Measurements from ENCODE around the gene LRRIQ4. TPM values are rescaled to one million over a fixed set of nuclear protein-coding genes. Genes with fewer than 3 reads are reported as not detected.
A peak's percentile ranks its signal among the peaks of the same experiment; 100 is the strongest.

LRRIQ4 gene
- total and polyA plus RNA-seq, 9 donors: 0.07 to 0.13 (median 0.12) TPM; not detected in 2

DNA sequence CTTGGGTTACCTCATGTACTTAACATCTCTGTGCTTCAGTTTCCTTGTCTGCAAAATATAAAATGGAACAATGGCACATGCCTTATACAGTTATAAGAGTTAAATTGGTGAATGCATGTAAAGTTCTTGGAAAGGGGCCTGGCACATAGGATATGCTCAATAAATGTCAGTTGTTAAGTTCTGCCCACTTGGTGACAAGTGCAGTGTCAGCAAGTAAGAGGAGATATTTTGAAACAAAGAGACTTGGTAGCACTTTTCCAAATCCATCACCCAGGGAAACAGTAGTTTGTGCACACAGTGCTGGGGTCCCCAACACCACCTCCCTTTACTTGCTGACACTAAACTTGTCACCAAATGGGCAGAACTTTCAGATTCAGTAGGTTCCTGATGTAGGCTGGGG is 37.9 kb downstream of the LRRIQ4 start:
- H3K27me3 ChIP-seq (ENCODE audit: control insufficient read depth, insufficient read depth, low read length): no peaks in the 10 kb centered on the region
- H3K27ac ChIP-seq (ENCODE audit: low read length): no peak overlapping the region
- no peak overlapping the region for H3K4me3 ChIP-seq (ENCODE audit: low read length)
- H3K4me1 ChIP-seq (ENCODE audit: control insufficient read depth, insufficient read depth, low read length): no peaks in the 10 kb centered on the region
- DNase-seq: no peak
- H3K36me3 ChIP-seq (ENCODE audit: control insufficient read depth, insufficient read depth, low read length): no peaks in the 10 kb centered on the region
- no peaks in the 10 kb centered on the region for H3K9me3 ChIP-seq (replicated peaks; ENCODE audit: control insufficient read depth, low read depth, low read length)

DNA sequence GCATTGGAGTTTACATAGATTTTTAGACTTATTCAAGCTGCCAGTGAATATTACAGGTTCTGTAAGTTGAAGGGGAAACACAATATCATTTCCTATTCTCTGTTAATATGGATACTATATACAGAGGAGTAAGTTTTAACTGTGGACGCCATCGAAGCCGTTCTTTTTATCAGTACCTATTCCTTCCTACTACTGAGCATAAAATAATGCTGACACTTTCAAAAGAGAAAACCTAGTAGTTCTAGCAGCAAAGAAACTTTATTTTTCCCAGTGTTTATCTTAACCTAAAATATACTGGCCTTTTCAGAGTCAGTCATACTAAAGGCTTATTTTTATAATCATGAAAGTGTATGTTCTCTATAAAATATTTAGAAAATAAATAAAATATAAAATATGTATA is 42.8 kb downstream of the LRRIQ4 start:
- H3K4me1 ChIP-seq (ENCODE audit: control insufficient read depth, insufficient read depth, low read length): no peaks in the 10 kb centered on the region
- no peak for DNase-seq
- H3K4me3 ChIP-seq (ENCODE audit: low read length): no peak overlapping the region
- H3K27ac ChIP-seq (ENCODE audit: low read length): no peak overlapping the region
- no peaks in the 10 kb centered on the region for H3K9me3 ChIP-seq (replicated peaks; ENCODE audit: control insufficient read depth, low read depth, low read length)
- WGBS (ENCODE audit: insufficient coverage): no CpG with 5 or more reads among the region's 3 CpGs
- no peaks in the 10 kb centered on the region for H3K27me3 ChIP-seq (ENCODE audit: control insufficient read depth, insufficient read depth, low read length)
- H3K36me3 ChIP-seq (ENCODE audit: control insufficient read depth, insufficient read depth, low read length): no peaks in the 10 kb centered on the region

DNA sequence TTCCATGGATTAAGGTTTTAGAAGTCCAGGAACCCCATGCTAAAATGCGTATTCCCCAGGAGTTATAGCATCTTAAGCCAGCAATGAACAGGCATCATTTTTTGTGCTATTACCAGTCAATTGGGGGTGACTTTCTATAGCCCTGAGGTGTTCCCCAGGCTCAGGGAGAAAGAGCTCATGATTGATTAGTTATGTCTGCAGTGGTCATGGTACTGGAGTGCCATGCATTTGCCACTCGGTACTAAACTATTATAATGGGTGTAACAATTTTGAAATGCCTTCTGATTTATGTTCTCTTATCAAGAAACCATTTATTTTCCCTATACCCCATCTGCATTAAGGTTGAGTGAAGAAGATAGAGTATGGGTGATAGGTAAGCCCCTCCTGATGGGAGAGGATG is 45.1 kb downstream of the LRRIQ4 start:
- Histone ChIP-seq H3K9me3 (replicated peaks; ENCODE audit: control insufficient read depth, low read depth, low read length) (no peaks in the 10 kb centered on the region), H3K27me3 (ENCODE audit: control insufficient read depth, insufficient read depth, low read length) (no peaks in the 10 kb centered on the region), H3K4me1 (ENCODE audit: control insufficient read depth, insufficient read depth, low read length) (no peaks in the 10 kb centered on the region), H3K27ac (ENCODE audit: low read length) (no peak overlapping the region), H3K4me3 (ENCODE audit: low read length) (no peak overlapping the region), H3K36me3 (ENCODE audit: control insufficient read depth, insufficient read depth, low read length) (no peaks in the 10 kb centered on the region)
- no CpG with 5 or more reads among the region's 2 CpGs for WGBS (ENCODE audit: insufficient coverage)
- no peak for DNase-seq

DNA sequence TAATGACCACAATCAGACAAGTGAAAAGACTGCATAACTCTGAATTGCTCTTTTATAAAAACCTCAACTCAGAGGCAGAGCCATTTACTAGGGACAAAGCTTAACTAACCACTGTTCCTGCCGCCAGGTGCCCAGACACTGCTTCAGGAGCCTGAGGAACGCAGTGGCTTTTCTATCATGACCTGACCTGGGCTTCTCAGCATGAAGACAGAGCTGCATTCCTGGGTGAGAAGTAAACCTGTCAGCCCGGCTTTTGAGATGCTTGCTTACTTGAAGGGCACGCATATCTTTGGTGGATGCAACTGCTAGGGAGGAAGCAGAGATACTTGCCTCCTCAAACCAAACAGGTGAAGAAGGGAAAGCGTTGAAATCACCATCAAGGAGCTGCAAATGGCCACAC is 49.2 kb downstream of the LRRIQ4 start:
- no peak overlapping the region for H3K4me3 ChIP-seq (ENCODE audit: low read length)
- no peak overlapping the region for H3K27ac ChIP-seq (ENCODE audit: low read length)
- no peaks in the 10 kb centered on the region for H3K27me3 ChIP-seq (ENCODE audit: control insufficient read depth, insufficient read depth, low read length)
- H3K36me3 ChIP-seq (ENCODE audit: control insufficient read depth, insufficient read depth, low read length): no peaks in the 10 kb centered on the region
- no peaks in the 10 kb centered on the region for H3K4me1 ChIP-seq (ENCODE audit: control insufficient read depth, insufficient read depth, low read length)
- 68% methylated on average over 4 of the region's 5 CpGs for WGBS (ENCODE audit: insufficient coverage)
- DNase-seq: no peak
- H3K9me3 ChIP-seq (replicated peaks; ENCODE audit: control insufficient read depth, low read depth, low read length): no peaks in the 10 kb centered on the region

DNA sequence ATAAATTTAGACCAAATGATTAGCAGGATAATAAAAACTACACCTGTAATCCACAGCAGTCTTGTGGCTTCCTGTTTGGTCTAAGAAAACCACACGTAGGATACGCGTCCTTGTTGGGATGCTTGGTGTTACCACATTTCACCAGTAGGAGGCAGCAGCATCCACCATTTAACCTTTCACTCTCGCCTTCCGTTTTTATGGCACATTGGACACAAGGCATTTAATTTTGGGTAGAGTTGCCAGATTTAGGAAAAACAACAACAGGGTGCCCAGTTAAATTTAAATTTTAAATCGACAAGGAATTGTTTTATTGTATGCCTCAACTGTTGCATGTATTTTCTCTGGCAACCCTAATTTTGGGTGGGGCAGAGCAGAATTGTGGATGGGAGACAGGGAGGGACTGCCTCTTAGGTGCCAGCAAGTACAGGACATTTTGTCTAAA is 50.8 kb downstream of the LRRIQ4 start:
- no peak overlapping the region for H3K4me3 ChIP-seq (ENCODE audit: low read length)
- DNase-seq: peak; percentile 60
- no peaks in the 10 kb centered on the region for H3K9me3 ChIP-seq (replicated peaks; ENCODE audit: control insufficient read depth, low read depth, low read length)
- no peaks in the 10 kb centered on the region for H3K4me1 ChIP-seq (ENCODE audit: control insufficient read depth, insufficient read depth, low read length)
- no peaks in the 10 kb centered on the region for H3K36me3 ChIP-seq (ENCODE audit: control insufficient read depth, insufficient read depth, low read length)
- 9% methylated on average over 1 of the region's 6 CpGs for WGBS (ENCODE audit: insufficient coverage)
- H3K27me3 ChIP-seq (ENCODE audit: control insufficient read depth, insufficient read depth, low read length): no peaks in the 10 kb centered on the region
- H3K27ac ChIP-seq (ENCODE audit: low read length): no peak overlapping the region

DNA sequence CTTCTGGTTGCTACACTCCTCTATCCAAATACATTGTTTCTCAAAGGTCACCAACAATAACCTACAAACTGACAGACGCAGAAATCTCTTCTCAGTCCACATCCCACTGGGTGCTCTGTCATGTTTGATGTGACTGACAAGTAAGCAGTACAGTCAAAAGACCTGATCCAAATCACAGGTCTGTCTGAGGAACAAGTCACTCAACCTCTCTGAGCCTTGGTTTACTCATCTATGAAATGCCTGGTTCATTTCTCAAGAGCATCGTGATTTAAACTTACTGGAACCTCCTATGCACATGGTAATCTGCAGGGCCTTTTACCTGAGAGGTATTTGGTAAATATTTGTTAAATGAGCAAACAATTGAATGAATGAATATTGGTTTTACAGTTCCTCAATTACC is 51.6 kb downstream of the LRRIQ4 start:
- Histone ChIP-seq H3K36me3 (ENCODE audit: control insufficient read depth, insufficient read depth, low read length) (no peaks in the 10 kb centered on the region), H3K9me3 (replicated peaks; ENCODE audit: control insufficient read depth, low read depth, low read length) (no peaks in the 10 kb centered on the region), H3K27ac (ENCODE audit: low read length) (no peak overlapping the region), H3K4me3 (ENCODE audit: low read length) (no peak overlapping the region), H3K4me1 (ENCODE audit: control insufficient read depth, insufficient read depth, low read length) (no peaks in the 10 kb centered on the region), H3K27me3 (ENCODE audit: control insufficient read depth, insufficient read depth, low read length) (no peaks in the 10 kb centered on the region)
- no CpG with 5 or more reads among the region's 2 CpGs for WGBS (ENCODE audit: insufficient coverage)
- no peak for DNase-seq

DNA sequence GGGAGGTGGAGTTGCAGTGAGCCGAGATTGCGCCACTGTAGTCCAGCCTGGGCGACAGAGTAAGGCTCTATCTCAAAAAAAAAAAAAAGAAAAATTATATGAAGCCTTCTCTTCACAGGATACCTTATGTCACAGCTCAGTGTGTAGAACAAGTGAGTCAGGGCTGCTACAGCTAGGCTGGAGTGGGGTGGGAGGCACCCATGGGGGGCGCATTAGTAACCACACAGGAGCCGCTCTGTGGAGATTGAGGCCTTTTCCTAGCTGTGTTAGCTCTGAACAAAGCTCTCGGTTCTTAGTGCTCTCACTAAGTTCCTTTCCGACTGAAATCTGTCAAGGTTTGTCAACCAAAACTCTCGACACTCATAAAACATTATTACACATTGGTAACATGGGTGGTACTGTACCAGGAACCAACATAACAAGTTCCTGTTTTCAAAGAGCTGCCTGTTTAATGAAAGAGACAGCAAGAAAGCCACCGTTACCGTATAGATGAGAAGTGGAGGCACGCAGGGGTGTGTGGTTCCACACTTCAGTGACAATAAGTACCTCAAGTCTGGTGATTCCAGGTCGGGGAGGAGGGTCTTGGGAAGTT is 52.6 kb downstream of the LRRIQ4 start:
- no peak overlapping the region for H3K27ac ChIP-seq (ENCODE audit: low read length)
- no peaks in the 10 kb centered on the region for H3K27me3 ChIP-seq (ENCODE audit: control insufficient read depth, insufficient read depth, low read length)
- H3K4me3 ChIP-seq (ENCODE audit: low read length): no peak overlapping the region
- H3K4me1 ChIP-seq (ENCODE audit: control insufficient read depth, insufficient read depth, low read length): no peaks in the 10 kb centered on the region
- H3K9me3 ChIP-seq (replicated peaks; ENCODE audit: control insufficient read depth, low read depth, low read length): no peaks in the 10 kb centered on the region
- 36% methylated on average over 3 of the region's 12 CpGs for WGBS (ENCODE audit: insufficient coverage)
- no peaks in the 10 kb centered on the region for H3K36me3 ChIP-seq (ENCODE audit: control insufficient read depth, insufficient read depth, low read length)
- no peak for DNase-seq

DNA sequence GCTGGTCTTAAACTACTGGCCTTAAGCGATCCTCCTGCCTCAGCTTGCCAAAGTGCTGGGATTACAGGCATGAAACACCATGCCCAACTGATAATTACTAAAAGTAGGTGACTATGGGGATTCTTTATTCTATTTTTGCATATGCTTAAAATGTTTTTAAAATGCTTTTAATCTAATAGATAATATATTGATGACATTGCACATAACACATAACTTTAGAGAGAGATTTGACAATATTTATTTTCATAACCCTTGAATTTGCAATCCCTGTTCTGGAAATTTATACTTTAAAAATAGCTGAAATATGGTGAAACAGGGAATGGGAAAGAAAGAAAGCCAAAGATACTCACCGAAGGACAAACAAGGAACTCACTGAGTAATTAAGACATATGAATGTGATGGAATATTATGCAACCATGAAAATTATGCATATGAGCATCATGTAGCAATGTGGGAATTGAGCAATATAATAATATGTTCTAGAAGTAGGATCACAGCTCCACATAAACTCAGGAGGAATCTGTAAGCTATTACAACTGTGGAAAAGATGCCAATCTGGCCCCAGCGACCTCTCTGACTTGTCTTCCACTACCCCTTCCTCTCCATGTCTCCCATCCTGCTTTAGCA is 55.0 kb downstream of the LRRIQ4 start:
- 70% methylated on average over 1 of the region's 3 CpGs for WGBS (ENCODE audit: insufficient coverage)
- H3K9me3 ChIP-seq (replicated peaks; ENCODE audit: control insufficient read depth, low read depth, low read length): no peaks in the 10 kb centered on the region
- no peaks in the 10 kb centered on the region for H3K36me3 ChIP-seq (ENCODE audit: control insufficient read depth, insufficient read depth, low read length)
- no peak overlapping the region for H3K4me3 ChIP-seq (ENCODE audit: low read length)
- no peak overlapping the region for H3K27ac ChIP-seq (ENCODE audit: low read length)
- H3K27me3 ChIP-seq (ENCODE audit: control insufficient read depth, insufficient read depth, low read length): no peaks in the 10 kb centered on the region
- H3K4me1 ChIP-seq (ENCODE audit: control insufficient read depth, insufficient read depth, low read length): no peaks in the 10 kb centered on the region
- DNase-seq: no peak

DNA sequence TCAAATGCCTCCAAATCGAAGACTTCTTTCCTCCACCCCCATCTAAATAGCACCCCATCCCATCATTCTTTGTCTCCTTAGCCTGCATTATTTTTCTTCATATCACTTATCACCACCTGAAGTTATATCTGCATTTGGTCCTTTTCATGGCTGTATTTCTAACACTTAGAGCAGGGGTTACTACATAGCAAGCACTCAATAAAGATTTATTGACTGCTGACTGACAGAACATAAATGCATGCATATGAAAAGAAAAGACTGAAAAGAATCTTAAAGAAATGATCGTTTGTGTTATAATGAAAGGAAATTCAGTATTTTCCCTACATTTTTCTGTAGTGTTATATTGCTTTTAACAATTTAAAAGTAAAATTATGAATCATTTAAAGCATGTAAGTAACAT is 55.7 kb downstream of the LRRIQ4 start:
- no peak for DNase-seq
- no peaks in the 10 kb centered on the region for H3K4me1 ChIP-seq (ENCODE audit: control insufficient read depth, insufficient read depth, low read length)
- 100% methylated on average over 1 of the region's 2 CpGs for WGBS (ENCODE audit: insufficient coverage)
- H3K27me3 ChIP-seq (ENCODE audit: control insufficient read depth, insufficient read depth, low read length): no peaks in the 10 kb centered on the region
- H3K36me3 ChIP-seq (ENCODE audit: control insufficient read depth, insufficient read depth, low read length): no peaks in the 10 kb centered on the region
- no peak overlapping the region for H3K4me3 ChIP-seq (ENCODE audit: low read length)
- no peak overlapping the region for H3K27ac ChIP-seq (ENCODE audit: low read length)
- no peaks in the 10 kb centered on the region for H3K9me3 ChIP-seq (replicated peaks; ENCODE audit: control insufficient read depth, low read depth, low read length)

DNA sequence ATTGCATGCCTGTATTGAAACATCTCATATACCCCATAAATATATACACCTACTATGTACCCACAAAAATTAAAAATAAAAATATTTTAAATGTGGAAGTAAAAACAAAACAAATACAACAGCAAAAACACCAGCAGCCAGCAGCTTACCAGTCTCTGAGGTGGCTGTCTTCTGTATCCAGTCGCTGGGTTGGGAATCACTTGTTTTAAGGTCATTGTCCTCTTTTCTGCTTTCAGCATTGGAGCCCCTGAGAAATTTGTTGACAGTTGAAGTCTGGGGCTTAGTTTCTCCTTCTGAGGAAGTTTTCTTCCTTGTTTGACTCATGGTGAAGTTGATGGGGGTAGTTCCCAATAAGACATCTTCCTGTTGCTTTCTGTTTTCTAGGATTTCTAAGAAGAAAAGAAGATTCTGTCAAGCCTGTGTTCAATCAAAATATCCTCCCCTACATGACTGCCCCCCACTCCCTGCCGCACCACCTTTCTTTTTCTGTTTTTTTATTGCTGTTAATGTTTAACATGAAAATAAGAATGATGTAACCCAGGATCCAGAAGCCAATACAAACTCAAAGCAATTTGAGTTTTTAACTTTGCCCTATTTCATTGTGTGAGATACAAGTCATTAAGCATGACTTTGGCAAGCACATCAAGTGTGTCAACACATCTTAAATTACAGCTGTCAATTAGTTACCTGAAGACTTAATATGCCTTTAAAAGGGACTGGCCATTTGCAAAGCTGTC is 57.0 kb downstream of the LRRIQ4 start, which contains the start of gene LRRC31:
TSS of gene LRRC31 (minus strand) at position 452 of the 737 bp plus-strand sequence. CDS start at position 324, 128 bp downstream.
- no CpG with 5 or more reads among the region's 2 CpGs for WGBS (ENCODE audit: insufficient coverage)
- H3K36me3 ChIP-seq (ENCODE audit: control insufficient read depth, insufficient read depth, low read length): no peaks in the 10 kb centered on the region
- no peaks in the 10 kb centered on the region for H3K27me3 ChIP-seq (ENCODE audit: control insufficient read depth, insufficient read depth, low read length)
- H3K27ac ChIP-seq (ENCODE audit: low read length): no peak within 1 kb of the TSS
- no peak for DNase-seq
- no peak within 1 kb of the TSS for H3K4me3 ChIP-seq (ENCODE audit: low read length)
- no peaks in the 10 kb centered on the region for H3K9me3 ChIP-seq (replicated peaks; ENCODE audit: control insufficient read depth, low read depth, low read length)
- H3K4me1 ChIP-seq (ENCODE audit: control insufficient read depth, insufficient read depth, low read length): no peaks in the 10 kb centered on the region
